ENCODE data around the gene CASR. TPM values are rescaled to one million over a fixed set of nuclear protein-coding genes. Genes with fewer than 3 reads are reported as not detected.
"Not testable (repeated sequence)": the region's sequence is repeated elsewhere in the genome, so short reads cannot be mapped to it uniquely, and the experiment has no call there.

Gene CASR
- total RNA-seq, 1 donor from 2014 or later: not detected

DNA sequence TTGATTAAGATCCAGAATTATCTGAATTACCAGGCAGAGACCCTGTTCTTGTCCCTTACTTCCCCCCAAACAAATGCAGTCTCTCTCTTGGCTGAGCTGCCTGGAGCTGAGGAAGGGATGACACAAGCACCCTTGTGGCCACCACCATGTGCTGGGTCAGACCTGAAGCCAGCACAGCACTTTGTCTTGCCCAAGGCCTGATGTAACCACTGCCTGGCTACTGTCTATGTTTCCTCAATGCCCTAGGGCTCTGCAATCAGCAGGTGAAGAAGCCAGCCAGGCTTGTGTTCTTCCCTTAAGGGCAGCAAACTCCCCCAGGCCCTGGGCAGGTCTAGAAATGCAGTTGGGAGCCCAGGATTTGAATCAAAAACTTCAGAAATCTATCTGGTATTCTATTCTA lies 15.8 kb upstream of the CASR start:
- Mint-ChIP-seq H3K4me3 (ENCODE audit: unreplicated experiment) (no peak overlapping the region), H3K27me3 (ENCODE audit: unreplicated experiment) (peaks cover 1% of the 10 kb centered on the region), H3K27ac (ENCODE audit: unreplicated experiment) (no peak overlapping the region), H3K9me3 (ENCODE audit: unreplicated experiment) (peaks cover 5% of the 10 kb centered on the region), H3K36me3 (ENCODE audit: unreplicated experiment) (peaks cover 13% of the 10 kb centered on the region), H3K4me1 (ENCODE audit: low read depth, unreplicated experiment) (no peaks in the 10 kb centered on the region)
- TF ChIP-seq, protein P1, sequence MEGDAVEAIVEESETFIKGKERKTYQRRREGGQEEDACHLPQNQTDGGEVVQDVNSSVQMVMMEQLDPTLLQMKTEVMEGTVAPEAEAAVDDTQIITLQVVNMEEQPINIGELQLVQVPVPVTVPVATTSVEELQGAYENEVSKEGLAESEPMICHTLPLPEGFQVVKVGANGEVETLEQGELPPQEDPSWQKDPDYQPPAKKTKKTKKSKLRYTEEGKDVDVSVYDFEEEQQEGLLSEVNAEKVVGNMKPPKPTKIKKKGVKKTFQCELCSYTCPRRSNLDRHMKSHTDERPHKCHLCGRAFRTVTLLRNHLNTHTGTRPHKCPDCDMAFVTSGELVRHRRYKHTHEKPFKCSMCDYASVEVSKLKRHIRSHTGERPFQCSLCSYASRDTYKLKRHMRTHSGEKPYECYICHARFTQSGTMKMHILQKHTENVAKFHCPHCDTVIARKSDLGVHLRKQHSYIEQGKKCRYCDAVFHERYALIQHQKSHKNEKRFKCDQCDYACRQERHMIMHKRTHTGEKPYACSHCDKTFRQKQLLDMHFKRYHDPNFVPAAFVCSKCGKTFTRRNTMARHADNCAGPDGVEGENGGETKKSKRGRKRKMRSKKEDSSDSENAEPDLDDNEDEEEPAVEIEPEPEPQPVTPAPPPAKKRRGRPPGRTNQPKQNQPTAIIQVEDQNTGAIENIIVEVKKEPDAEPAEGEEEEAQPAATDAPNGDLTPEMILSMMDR (IDR thresholded peaks at IDR 0.05; ENCODE audit: partially characterized antibody, unreplicated experiment): no peak
- no peak for DNase-seq

- DNase-seq: no peak
- no peak overlapping the region for H3K4me3 Mint-ChIP-seq (ENCODE audit: unreplicated experiment)
- no peaks in the 10 kb centered on the region for H3K4me1 Mint-ChIP-seq (ENCODE audit: low read depth, unreplicated experiment)
- peaks cover 13% of the 10 kb centered on the region for H3K36me3 Mint-ChIP-seq (ENCODE audit: unreplicated experiment)
- H3K27ac Mint-ChIP-seq (ENCODE audit: unreplicated experiment): no peak overlapping the region
- H3K9me3 Mint-ChIP-seq (ENCODE audit: unreplicated experiment): peaks cover 7% of the 10 kb centered on the region
- TF ChIP-seq, protein P1 (IDR thresholded peaks at IDR 0.05; ENCODE audit: partially characterized antibody, unreplicated experiment): no peak
- H3K27me3 Mint-ChIP-seq (ENCODE audit: unreplicated experiment): peaks cover 1% of the 10 kb centered on the region
These were observed 15.4 kb upstream of the CASR start for GRCh38 chr3:122168044-122168443.

DNA sequence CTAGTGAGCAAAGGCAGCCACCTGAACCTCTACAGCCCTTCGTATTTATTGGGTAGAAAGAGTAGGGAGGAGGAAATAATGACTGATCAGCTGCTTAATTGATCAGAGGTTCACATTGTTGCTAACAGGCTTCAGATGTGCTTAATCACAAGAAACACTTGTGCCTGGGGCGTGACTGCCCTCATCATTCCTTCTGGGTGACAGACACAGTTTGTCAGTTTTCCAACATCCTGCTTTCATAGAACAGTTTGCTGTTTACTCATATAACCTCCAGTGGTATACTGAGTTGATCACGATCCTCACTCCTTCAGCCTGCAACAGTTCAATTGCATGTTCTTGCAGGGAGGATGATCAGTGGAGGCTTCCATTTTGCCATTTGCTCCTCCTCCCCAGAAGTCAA lies 13.6 kb upstream of the CASR start:
- Mint-ChIP-seq H3K36me3 (ENCODE audit: unreplicated experiment) (peaks cover 13% of the 10 kb centered on the region), H3K27ac (ENCODE audit: unreplicated experiment) (no peak overlapping the region), H3K4me1 (ENCODE audit: low read depth, unreplicated experiment) (no peaks in the 10 kb centered on the region), H3K9me3 (ENCODE audit: unreplicated experiment) (peaks cover 7% of the 10 kb centered on the region), H3K27me3 (ENCODE audit: unreplicated experiment) (peaks cover 1% of the 10 kb centered on the region), H3K4me3 (ENCODE audit: unreplicated experiment) (no peak overlapping the region)
- no peak for DNase-seq
- TF ChIP-seq, protein P1 (IDR thresholded peaks at IDR 0.05; ENCODE audit: partially characterized antibody, unreplicated experiment): no peak

GRCh38 chr3:122171361-122171760 lies 12.1 kb upstream of the CASR start:
- not testable (repeated sequence) for H3K4me1 Mint-ChIP-seq (ENCODE audit: low read depth, unreplicated experiment); H3K4me3 Mint-ChIP-seq (ENCODE audit: unreplicated experiment); H3K27me3 Mint-ChIP-seq (ENCODE audit: unreplicated experiment); H3K9me3 Mint-ChIP-seq (ENCODE audit: unreplicated experiment); DNase-seq; H3K27ac Mint-ChIP-seq (ENCODE audit: unreplicated experiment)
- H3K36me3 Mint-ChIP-seq (ENCODE audit: unreplicated experiment): peaks cover 13% of the 10 kb centered on the region

DNA sequence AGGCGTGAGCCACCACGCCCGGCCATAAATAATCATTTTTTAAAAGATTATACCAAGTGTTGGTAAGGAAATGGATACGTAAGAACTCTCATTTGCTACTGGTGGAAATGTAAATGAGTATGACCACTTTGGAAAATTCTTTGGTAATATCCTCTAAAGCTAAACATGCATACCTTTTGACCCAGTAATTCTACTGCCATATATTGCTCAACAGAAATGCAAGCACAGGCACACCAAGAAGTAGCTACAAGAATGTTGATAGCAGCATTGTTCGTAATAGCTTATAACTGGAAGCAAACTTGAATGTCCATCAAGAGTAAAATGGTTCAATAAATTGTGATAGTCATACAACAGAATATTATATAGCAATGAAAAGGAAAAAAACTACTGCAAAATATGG lies 4.8 kb upstream of the CASR start:
- no peak for DNase-seq
- Mint-ChIP-seq H3K4me1 (ENCODE audit: low read depth, unreplicated experiment) (peaks cover 2% of the 10 kb centered on the region), H3K9me3 (ENCODE audit: unreplicated experiment) (peaks cover under 1% of the 10 kb centered on the region), H3K36me3 (ENCODE audit: unreplicated experiment) (no peaks in the 10 kb centered on the region), H3K27ac (ENCODE audit: unreplicated experiment) (no peak overlapping the region), H3K27me3 (ENCODE audit: unreplicated experiment) (peaks cover 7% of the 10 kb centered on the region), H3K4me3 (ENCODE audit: unreplicated experiment) (no peak overlapping the region)
- TF ChIP-seq, protein P1 (IDR thresholded peaks at IDR 0.05; ENCODE audit: partially characterized antibody, unreplicated experiment): no peak
